ENCODE results near the gene ADRA2C. TPM values are rescaled to one million over a fixed set of nuclear protein-coding genes. Genes with fewer than 3 reads are reported as not detected.

Gene ADRA2C
- total and polyA plus RNA-seq, 9 of the 15 experiments (the other 6 are each of a cell fraction or from before 2014, with no cell fraction given): 0.06 to 0.58 (median 0.14) TPM; not detected in 2

DNA sequence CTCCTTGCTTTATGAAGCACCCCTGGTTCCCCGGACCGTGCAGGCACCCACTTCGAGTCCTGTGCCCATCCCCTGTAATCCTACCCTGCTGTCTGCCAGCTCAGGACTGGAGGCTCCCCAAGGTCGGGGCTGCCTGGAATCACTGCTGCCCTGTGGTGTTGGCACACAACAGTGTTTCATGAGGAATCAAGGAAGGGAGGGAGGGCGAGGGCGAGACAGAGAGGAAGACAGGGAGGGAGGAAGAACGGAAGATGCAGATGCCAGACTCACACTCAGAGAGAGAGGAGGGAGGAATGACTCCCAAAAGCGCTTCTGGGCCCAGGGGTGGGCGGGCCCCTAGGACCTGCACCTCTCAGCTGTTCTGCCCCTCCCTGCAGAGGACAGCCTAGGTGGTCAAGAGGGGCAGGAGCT, 42.9 kb upstream of the ADRA2C start:
- Histone ChIP-seq H4K20me1 (replicated peaks; ENCODE audit: control insufficient read depth, insufficient read depth, low read length) (0 out of 2 replicates have a peak, but pooled peaks cover 5% of the 10 kb centered on the region), H3K27ac (ENCODE audit: extremely low read depth, low read depth, low read length) (no peak overlapping the region), H3K4me1 (replicated peaks in 1 of 2; ENCODE audit: control insufficient read depth in 2 of 2, insufficient read depth in 2 of 2, low read length in 2 of 2) (peaks cover 0 to 12% of the 10 kb centered on the region in 2 experiments; a peak in 1 of 5 replicates), H3K9me3 (replicated peaks; ENCODE audit: control insufficient read depth, insufficient read depth, low read depth, low read length) (no peaks in the 10 kb centered on the region; the same call in 1 of the 2 replicates), H2AFZ (ENCODE audit: low read depth, low read length) (no peak overlapping the region), H3K9ac (ENCODE audit: insufficient read depth in 1 of 2, low read depth in 2 of 2, low read length in 2 of 2) (no peak overlapping the region), H3K36me3 (ENCODE audit: control insufficient read depth, insufficient read depth, low read length) (no peaks in the 10 kb centered on the region), H3K9me1 (ENCODE audit: control insufficient read depth, insufficient read depth, low read length) (no peaks in the 10 kb centered on the region), H3K4me3 (no peak overlapping the region), H3K27me3 (ENCODE audit: control insufficient read depth in 2 of 2, insufficient read depth in 2 of 2, low read length in 2 of 2) (peaks cover 3 to 31% of the 10 kb centered on the region in 2 experiments; a peak in 3 of 5 replicates), H3K79me2 (ENCODE audit: control insufficient read depth, insufficient read depth, low read length) (no peaks in the 10 kb centered on the region), H3K4me2 (ENCODE audit: insufficient read depth, low read length) (no peak overlapping the region)
- WGBS (ENCODE audit: insufficient coverage, low coverage, missing lambda C conversion rate): 0% methylated on average over 7 of the region's 9 CpGs
- CTCF ChIA-PET (ENCODE audit: low intra/inter-chr PET ratio): no interaction called here
- POLR2A ChIA-PET: no interaction called here
- in situ Hi-C loops (cut with MboI): no loop called here
- ATAC-seq (no peak), DNase-seq (ENCODE audit: extremely low read depth in 1 of 4, low spot score in 3 of 4) (no peak), FAIRE-seq (no peak)
- TF ChIP-seq RBM22 (IDR thresholded peaks at IDR 0.05; ENCODE audit: low read depth, low read length, poor library complexity, severe bottlenecking) (no peak), EGR1 (conservative IDR thresholded peaks at IDR 0.05) (no peak), HDGF (IDR thresholded peaks at IDR 0.05) (no peak), TFAP4 (CRISPR knock-in tag; IDR thresholded peaks at IDR 0.05; ENCODE audit: borderline replicate concordance) (no peak), ZNF668 (CRISPR knock-in tag; IDR thresholded peaks at IDR 0.05) (no peak), OTX1 (CRISPR knock-in tag; IDR thresholded peaks at IDR 0.05) (no peak), TBP (optimal IDR thresholded peaks at IDR 0.05; ENCODE audit: low read depth, low read length) (no peak)
- TF ChIP-seq, protein P1, sequence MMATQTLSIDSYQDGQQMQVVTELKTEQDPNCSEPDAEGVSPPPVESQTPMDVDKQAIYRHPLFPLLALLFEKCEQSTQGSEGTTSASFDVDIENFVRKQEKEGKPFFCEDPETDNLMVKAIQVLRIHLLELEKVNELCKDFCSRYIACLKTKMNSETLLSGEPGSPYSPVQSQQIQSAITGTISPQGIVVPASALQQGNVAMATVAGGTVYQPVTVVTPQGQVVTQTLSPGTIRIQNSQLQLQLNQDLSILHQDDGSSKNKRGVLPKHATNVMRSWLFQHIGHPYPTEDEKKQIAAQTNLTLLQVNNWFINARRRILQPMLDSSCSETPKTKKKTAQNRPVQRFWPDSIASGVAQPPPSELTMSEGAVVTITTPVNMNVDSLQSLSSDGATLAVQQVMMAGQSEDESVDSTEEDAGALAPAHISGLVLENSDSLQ (IDR thresholded peaks at IDR 0.05): no peak
- intact Hi-C loops (cut with micrococcal nuclease): no loop called here
- no TSS peak for BruUV-seq (replicated peaks)

All from K562 (cell line).